HG03135 (cell line): Measurements from ENCODE around the gene RAD51AP1.
"Not testable (repeated sequence)": the region's sequence is repeated elsewhere in the genome, so short reads cannot be mapped to it uniquely, and the experiment has no call there.

Source experiments
- ATAC-seq: cut with Tn5 transposase; IDR thresholded peaks from one replicate; pipeline ENCODE4 v1.9.1; 2021; ENCODE audit warnings: mild to moderate bottlenecking, moderate library complexity; ENCODE audit not compliant: unreplicated experiment

RAD51AP1 gene

GRCh38 chr12:4538207-4539160 lies at the start of gene RAD51AP1:
Gene RAD51AP1, plus strand, starts transcription at chr12:4538890. Its CDS starts 50 bp downstream, at chr12:4538940.
- peak; percentile 81 for ATAC-seq

GRCh38 chr12:4489556-4489955 lies 49.1 kb upstream of the RAD51AP1 start:
- no peak for ATAC-seq

GRCh38 chr12:4490973-4491372 lies 47.7 kb upstream of the RAD51AP1 start:
- ATAC-seq, result no peak

- no peak for ATAC-seq
Observed at GRCh38 chr12:4496145-4496838, 42.4 kb upstream of the RAD51AP1 start.

- no peak for ATAC-seq
Observed at GRCh38 chr12:4499186-4499585, 39.5 kb upstream of the RAD51AP1 start.

GRCh38 chr12:4505376-4505986 lies 33.2 kb upstream of the RAD51AP1 start:
- no peak for ATAC-seq

- no peak for ATAC-seq
Observed at GRCh38 chr12:4506430-4506829, 32.3 kb upstream of the RAD51AP1 start.

GRCh38 chr12:4506870-4507269 lies 31.8 kb upstream of the RAD51AP1 start:
- ATAC-seq, result peak; percentile 62

GRCh38 chr12:4508503-4508902 lies 30.2 kb upstream of the RAD51AP1 start:
- ATAC-seq, result not testable (repeated sequence)

- ATAC-seq, result not testable (repeated sequence)
Observed at GRCh38 chr12:4509269-4509668, 29.4 kb upstream of the RAD51AP1 start.

- ATAC-seq, result no peak
Observed at GRCh38 chr12:4518106-4518728, 20.5 kb upstream of the RAD51AP1 start.

- not testable (repeated sequence) for ATAC-seq
Observed at GRCh38 chr12:4523443-4523842, 15.2 kb upstream of the RAD51AP1 start.

GRCh38 chr12:4526923-4527546 lies 11.7 kb upstream of the RAD51AP1 start:
- no peak for ATAC-seq

- ATAC-seq, result no peak
Observed at GRCh38 chr12:4530160-4530559, 8.5 kb upstream of the RAD51AP1 start.

- ATAC-seq, result no peak
Observed at GRCh38 chr12:4530982-4531586, 7.6 kb upstream of the RAD51AP1 start.

GRCh38 chr12:4535092-4535491 lies 3.6 kb upstream of the RAD51AP1 start:
- ATAC-seq, result no peak

- ATAC-seq, result no peak
Observed at GRCh38 chr12:4535871-4536270, 2.8 kb upstream of the RAD51AP1 start.

- ATAC-seq, result no peak
Observed at GRCh38 chr12:4539167-4539870, 629 bp downstream of the RAD51AP1 start.

GRCh38 chr12:4540170-4540569 lies 1.5 kb downstream of the RAD51AP1 start:
- ATAC-seq, result no peak

GRCh38 chr12:4540638-4541037 lies 1.9 kb downstream of the RAD51AP1 start:
- ATAC-seq, result no peak
